Thoracic aorta (tissue), 2 donors: ENCODE measurements around the gene FBXW4. TPM values are rescaled to one million over a fixed set of nuclear protein-coding genes. Genes with fewer than 3 reads are reported as not detected.

ENCODE experiments used
- ATAC-seq: fragments of 150-250 bp; one replicate; pipeline ENCODE4 v1.8.0; 2017; ENCODE audit warnings: low read depth; ENCODE audit not compliant: insufficient number of reproducible peaks, low FRiP score
- DNase-seq: peaks from one replicate; pipeline ENCODE4 v3.0.0-alpha.2; 2020; ENCODE audit warnings: low spot score
- H3K27ac ChIP-seq, 2 donors: fragments of 200-600 bp; sonication (generic); 1 replicate in 1 of 2; 2 replicates in 1 of 2; pipeline ENCODE4 v1.5.1; 2016; ENCODE audit warnings: mild to moderate bottlenecking in 2 of 2, moderate library complexity in 2 of 2
- H3K27me3 ChIP-seq: fragments of 200-600 bp; sonication (generic); replicated peaks from 2 replicates; pipeline ENCODE4 v1.6.0; 2016; ENCODE audit warnings: mild to moderate bottlenecking; ENCODE audit not compliant: insufficient read depth
- H3K36me3 ChIP-seq: fragments of 200-600 bp; sonication (generic); one replicate; pipeline ENCODE4 v1.5.1; 2016
- H3K4me1 ChIP-seq, 2 donors: fragments of 200-600 bp; sonication (generic); 1 replicate in 1 of 2; 2 replicates in 1 of 2; pipeline versions ENCODE4 v1.5.1 to v1.6.0; 2016; ENCODE audit warnings: low read depth in 2 of 2, mild to moderate bottlenecking in 1 of 2; ENCODE audit not compliant: control insufficient read depth in 1 of 2
- H3K4me3 ChIP-seq: fragments of 200-600 bp; sonication (generic); 2 replicates; pipeline ENCODE4 v1.5.1; 2016; ENCODE audit warnings: mild to moderate bottlenecking
- H3K9me3 ChIP-seq: fragments of 200-600 bp; sonication (generic); 2 replicates; pipeline ENCODE4 v1.5.1; 2016
- CTCF ChIP-seq: fragments of 200-600 bp; sonication (generic); IDR thresholded peaks from one replicate; pipeline ENCODE4 v1.5.1; 2019; ENCODE audit warnings: antibody characterized with exemption
- total RNA-seq, 2 donors: library from RNA; depleted of rRNA; stranded (reverse); fragments of >200 nt; gene quantifications; one replicate each; pipeline versions ENCODE4 v1.1.0 to v1.2.3, GENCODE V29; 2016

The FBXW4 gene
- total RNA-seq: 10 to 100 TPM; 64.3 to 88.5 TPM

- peaks cover 23 to 38% of the 10 kb centered on the region in 2 donors for H3K4me1 ChIP-seq
- no peaks in the 10 kb centered on the region for H3K36me3 ChIP-seq
- H3K9me3 ChIP-seq: no peaks in the 10 kb centered on the region
- ATAC-seq (peak; percentile 51), DNase-seq (peak; percentile 2)
- peak within 1 kb of the TSS; percentile 98 to 99 for H3K27ac ChIP-seq
- no peak for TF ChIP-seq CTCF
- no peaks in the 10 kb centered on the region for H3K27me3 ChIP-seq
- H3K4me3 ChIP-seq: peak within 1 kb of the TSS; percentile 92
Observed at GRCh38 chr10:101694674-101695403, at the start of gene FBXW4. TSS of gene FBXW4 (minus strand) at chr10:101695170. CDS start at chr10:101695105, 65 bp downstream.

GRCh38 chr10:101744267-101744666, 49.3 kb upstream of the FBXW4 start:
- no peaks in the 10 kb centered on the region for H3K27me3 ChIP-seq
- H3K4me1 ChIP-seq: no peaks in the 10 kb centered on the region
- no peak for TF ChIP-seq CTCF
- H3K4me3 ChIP-seq: no peak overlapping the region
- no peak for DNase-seq
- H3K9me3 ChIP-seq: no peaks in the 10 kb centered on the region
- no peak for ATAC-seq
- H3K36me3 ChIP-seq: no peaks in the 10 kb centered on the region
- H3K27ac ChIP-seq: no peak overlapping the region

GRCh38 chr10:101741938-101742337, 47.0 kb upstream of the FBXW4 start:
- H3K27me3 ChIP-seq: no peaks in the 10 kb centered on the region
- H3K36me3 ChIP-seq: no peaks in the 10 kb centered on the region
- H3K27ac ChIP-seq: no peak overlapping the region
- no peaks in the 10 kb centered on the region for H3K4me1 ChIP-seq
- DNase-seq (no peak), ATAC-seq (no peak)
- TF ChIP-seq CTCF: no peak
- no peak overlapping the region for H3K4me3 ChIP-seq
- H3K9me3 ChIP-seq: no peaks in the 10 kb centered on the region

GRCh38 chr10:101736666-101737065, 41.7 kb upstream of the FBXW4 start:
- H3K9me3 ChIP-seq: no peaks in the 10 kb centered on the region
- no peaks in the 10 kb centered on the region for H3K27me3 ChIP-seq
- no peak overlapping the region for H3K4me3 ChIP-seq
- ATAC-seq (no peak), DNase-seq (no peak)
- TF ChIP-seq CTCF: no peak
- H3K27ac ChIP-seq: no peak overlapping the region
- no peaks in the 10 kb centered on the region for H3K36me3 ChIP-seq
- no peaks in the 10 kb centered on the region for H3K4me1 ChIP-seq

- Histone ChIP-seq H3K4me1 (no peaks in the 10 kb centered on the region), H3K27ac (no peak overlapping the region), H3K4me3 (no peak overlapping the region), H3K36me3 (no peaks in the 10 kb centered on the region), H3K9me3 (no peaks in the 10 kb centered on the region), H3K27me3 (no peaks in the 10 kb centered on the region)
- no peak for ATAC-seq
- TF ChIP-seq CTCF: no peak
- no peak for DNase-seq
Observed at GRCh38 chr10:101732096-101732495, 37.1 kb upstream of the FBXW4 start.
